Breast epithelium (tissue), 4 donors: ENCODE data around the gene NSMCE1. TPM values are rescaled to one million over a fixed set of nuclear protein-coding genes. Genes with fewer than 3 reads are reported as not detected.

Experiments used
- DNase-seq, 2 donors: peaks; one replicate each; pipeline ENCODE4 v3.0.0-alpha.2; 2019; ENCODE audit warnings: low spot score in 2 of 2
- H3K27ac ChIP-seq, 2 donors: fragments of 200-600 bp; sonication (generic) in 1 of 2; one replicate each; pipeline ENCODE4 v1.5.1; 2016 to 2019; ENCODE audit warnings: mild to moderate bottlenecking in 1 of 2
- H3K27me3 ChIP-seq, 2 donors: fragments of 200-600 bp; sonication (generic) in 1 of 2; one replicate each; pipeline versions ENCODE4 v1.5.1 to v1.6.0; 2017 to 2019; ENCODE audit warnings: control low read depth in 1 of 2, mild to moderate bottlenecking in 1 of 2
- H3K36me3 ChIP-seq: fragments of 200-600 bp; one replicate; pipeline ENCODE4 v1.5.1; 2019
- H3K4me1 ChIP-seq, 2 donors: fragments of 200-600 bp; sonication (generic); one replicate each; pipeline ENCODE4 v1.5.1; 2016 to 2019; ENCODE audit warnings: control low read depth in 1 of 2
- H3K4me3 ChIP-seq, 3 donors: fragments of 200-600 bp; sonication (generic); 1 replicate in 2 of 3; 2 replicates in 1 of 3; pipeline ENCODE4 v1.5.1; 2016 to 2019; ENCODE audit warnings: mild to moderate bottlenecking in 3 of 3, moderate library complexity in 2 of 3
- H3K9me3 ChIP-seq, 2 donors: fragments of 200-600 bp; sonication (generic) in 1 of 2; one replicate each; pipeline ENCODE4 v1.5.1; 2016 to 2019; ENCODE audit warnings: control low read depth in 1 of 2
- CTCF ChIP-seq, 3 donors: fragments of 450-650 bp; IDR thresholded peaks; one replicate each; pipeline ENCODE4 v1.5.1; 2016 to 2017; ENCODE audit warnings: antibody characterized with exemption in 3 of 3, mild to moderate bottlenecking in 3 of 3, moderate library complexity in 3 of 3
- POLR2A ChIP-seq: fragments of 450-650 bp; IDR thresholded peaks from one replicate; pipeline ENCODE4 v1.6.1; 2016; ENCODE audit warnings: antibody characterized with exemption, mild to moderate bottlenecking, moderate library complexity
- POLR2AphosphoS5 ChIP-seq, 3 donors: sonication (generic); formaldehyde crosslinking; IDR thresholded peaks; one replicate each; pipeline ENCODE4 v1.6.1; 2017; ENCODE audit warnings: antibody characterized with exemption in 3 of 3
- intact Hi-C: fragments of 100-400 bp; cut with DNase I; formaldehyde crosslinking; loops from one replicate; pipeline ENCODE4 v1.15.1; 2023; ENCODE audit warnings: low total_unique reads
- total RNA-seq, 3 donors: library from RNA; depleted of rRNA; stranded (reverse); fragments of >200 nt; gene quantifications; one replicate each; pipeline ENCODE4 v1.1.0, GENCODE V29; 2016

The NSMCE1 gene
- total RNA-seq, 3 donors from 2014 or later = 32.4 to 54.6 (median 51.8) TPM

- Histone ChIP-seq H3K36me3 (no peaks in the 10 kb centered on the region), H3K27ac (no peak overlapping the region), H3K4me1 (no peaks in the 10 kb centered on the region), H3K9me3 (no peaks in the 10 kb centered on the region), H3K4me3 (no peak overlapping the region), H3K27me3 (no peaks in the 10 kb centered on the region)
- no peak for TF ChIP-seq CTCF (IDR thresholded peaks at IDR 0.05)
- no peak for TF ChIP-seq POLR2A
- TF ChIP-seq POLR2AphosphoS5 (IDR thresholded peaks at IDR 0.05) = no peak
- intact Hi-C loops = no loop called here
- no peak for DNase-seq
Measured at GRCh38 chr16:27220120-27220519, 48.5 kb downstream of the NSMCE1 start.

- H3K27me3 ChIP-seq = no peaks in the 10 kb centered on the region
- intact Hi-C loops = no loop called here
- H3K4me1 ChIP-seq = no peaks in the 10 kb centered on the region
- H3K4me3 ChIP-seq = no peak overlapping the region
- no peaks in the 10 kb centered on the region for H3K9me3 ChIP-seq
- TF ChIP-seq CTCF (IDR thresholded peaks at IDR 0.05) (no peak), POLR2AphosphoS5 (IDR thresholded peaks at IDR 0.05) (no peak), POLR2A (no peak)
- no peak for DNase-seq
- H3K27ac ChIP-seq = no peak overlapping the region
- no peaks in the 10 kb centered on the region for H3K36me3 ChIP-seq
Measured at GRCh38 chr16:27219161-27219560, 49.4 kb downstream of the NSMCE1 start.

GRCh38 chr16:27218756-27219155 is 49.8 kb downstream of the NSMCE1 start:
- TF ChIP-seq POLR2A (no peak), CTCF (IDR thresholded peaks at IDR 0.05) (no peak)
- Histone ChIP-seq H3K27ac (no peak overlapping the region), H3K27me3 (no peaks in the 10 kb centered on the region), H3K36me3 (no peaks in the 10 kb centered on the region), H3K4me3 (no peak overlapping the region), H3K9me3 (no peaks in the 10 kb centered on the region), H3K4me1 (no peaks in the 10 kb centered on the region)
- intact Hi-C loops = no loop called here
- no peak for DNase-seq

- H3K4me3 ChIP-seq = no peak overlapping the region
- TF ChIP-seq POLR2A = no peak
- TF ChIP-seq POLR2AphosphoS5 (IDR thresholded peaks at IDR 0.05) = no peak
- no peak for TF ChIP-seq CTCF (IDR thresholded peaks at IDR 0.05)
- intact Hi-C loops = no loop called here
- H3K27ac ChIP-seq = no peak overlapping the region
- H3K9me3 ChIP-seq = no peaks in the 10 kb centered on the region
- no peaks in the 10 kb centered on the region for H3K36me3 ChIP-seq
- H3K4me1 ChIP-seq = no peaks in the 10 kb centered on the region
- no peak for DNase-seq
- no peaks in the 10 kb centered on the region for H3K27me3 ChIP-seq
Measured at GRCh38 chr16:27217256-27217655, 51.3 kb downstream of the NSMCE1 start.

GRCh38 chr16:27216297-27216885 is 52.2 kb downstream of the NSMCE1 start:
- H3K27ac ChIP-seq = no peak overlapping the region
- no peaks in the 10 kb centered on the region for H3K36me3 ChIP-seq

More at GRCh38 chr16:27216297-27216885, 52.2 kb downstream of the NSMCE1 start:
- intact Hi-C loops = no loop called here
- no peaks in the 10 kb centered on the region for H3K9me3 ChIP-seq
- no peak for DNase-seq
- H3K4me3 ChIP-seq = no peak overlapping the region
- TF ChIP-seq POLR2A = no peak
- no peak for TF ChIP-seq CTCF (IDR thresholded peaks at IDR 0.05)
- TF ChIP-seq POLR2AphosphoS5 (IDR thresholded peaks at IDR 0.05) = no peak
- H3K4me1 ChIP-seq = no peaks in the 10 kb centered on the region
- no peaks in the 10 kb centered on the region for H3K27me3 ChIP-seq
